ENCODE measurements around the gene CNTNAP2.

GRCh38 chr7:146285418-146285817 lies 168.8 kb downstream of the CNTNAP2 start:
- no peak for TF ChIP-seq EP300 (IDR thresholded peaks at IDR 0.05)
- TF ChIP-seq CTCF (IDR thresholded peaks at IDR 0.05): no peak
- TF ChIP-seq POLR2AphosphoS5 (IDR thresholded peaks at IDR 0.05): no peak
- no peak for TF ChIP-seq POLR2A (IDR thresholded peaks at IDR 0.05)
